ENCODE results near the gene MCOLN3.
A peak's percentile ranks its signal among the peaks of the same experiment; 100 is the strongest.

Gene MCOLN3, protein sequence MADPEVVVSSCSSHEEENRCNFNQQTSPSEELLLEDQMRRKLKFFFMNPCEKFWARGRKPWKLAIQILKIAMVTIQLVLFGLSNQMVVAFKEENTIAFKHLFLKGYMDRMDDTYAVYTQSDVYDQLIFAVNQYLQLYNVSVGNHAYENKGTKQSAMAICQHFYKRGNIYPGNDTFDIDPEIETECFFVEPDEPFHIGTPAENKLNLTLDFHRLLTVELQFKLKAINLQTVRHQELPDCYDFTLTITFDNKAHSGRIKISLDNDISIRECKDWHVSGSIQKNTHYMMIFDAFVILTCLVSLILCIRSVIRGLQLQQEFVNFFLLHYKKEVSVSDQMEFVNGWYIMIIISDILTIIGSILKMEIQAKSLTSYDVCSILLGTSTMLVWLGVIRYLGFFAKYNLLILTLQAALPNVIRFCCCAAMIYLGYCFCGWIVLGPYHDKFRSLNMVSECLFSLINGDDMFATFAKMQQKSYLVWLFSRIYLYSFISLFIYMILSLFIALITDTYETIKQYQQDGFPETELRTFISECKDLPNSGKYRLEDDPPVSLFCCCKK

DNA sequence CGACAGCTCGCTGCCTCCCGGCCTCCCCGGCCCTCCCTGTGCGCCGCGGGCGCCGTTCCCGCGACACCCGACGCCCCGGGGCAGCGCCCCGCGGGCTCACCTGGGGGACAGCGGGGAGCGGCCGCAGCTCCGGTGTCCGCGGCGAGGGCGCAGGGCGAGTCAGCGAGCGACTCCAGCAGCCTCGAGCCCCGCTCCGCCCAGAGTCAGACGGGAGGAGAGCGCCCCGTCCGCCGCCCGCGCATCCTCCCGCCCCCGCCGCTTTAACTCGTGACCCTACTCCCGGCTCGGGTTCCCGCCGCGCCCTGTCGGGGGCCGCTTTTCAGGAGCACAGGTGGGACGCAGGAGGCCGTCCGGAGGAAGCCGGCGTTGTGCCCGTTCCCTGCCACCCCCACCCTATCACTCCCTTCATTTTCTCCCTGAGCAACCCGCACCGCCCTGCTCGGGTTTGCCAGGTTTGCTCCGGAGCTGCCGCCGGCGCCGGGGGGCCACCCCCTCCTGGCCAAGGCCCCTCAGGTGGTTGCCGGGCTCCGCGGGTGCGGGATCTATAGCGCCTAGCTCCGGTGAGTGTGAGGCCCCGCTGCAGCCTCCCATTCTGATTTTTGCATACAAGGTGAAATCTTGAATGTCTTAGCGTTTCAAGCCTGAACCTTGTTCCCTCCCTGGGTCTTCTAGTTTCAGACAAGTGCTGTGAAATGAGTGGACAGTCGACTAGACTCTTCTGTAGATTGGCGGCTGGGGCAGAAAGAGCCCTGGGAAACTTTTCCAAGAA, at the start of gene MCOLN3:
TSS of gene MCOLN3 (minus strand) at position 205 of the 769 bp plus-strand sequence. CDS start 3,140 bp downstream, outside the sequence.
- peak; percentile 82 for DNase-seq

DNA sequence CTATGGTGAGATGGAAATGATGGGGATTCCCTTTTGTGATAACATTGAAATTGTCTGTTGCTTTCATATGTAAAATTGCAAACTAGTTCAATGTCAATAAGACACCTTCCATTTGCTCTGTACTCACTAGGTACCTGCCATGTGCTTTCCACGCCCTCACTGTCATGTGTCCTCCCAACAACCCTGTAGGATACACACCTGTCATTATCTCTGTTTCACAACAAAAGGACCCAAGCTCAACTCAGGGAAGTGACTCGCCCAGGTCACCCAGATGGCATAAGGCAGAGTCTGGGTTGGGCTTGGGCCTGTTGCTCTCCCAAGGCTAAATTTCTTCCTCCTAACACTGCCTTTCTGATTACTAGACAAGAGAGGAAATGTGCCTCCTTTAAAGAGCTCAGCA, 45.3 kb upstream of the MCOLN3 start:
- no peak for DNase-seq

GRCh38 chr1:85091671-85092280, 43.5 kb upstream of the MCOLN3 start:
- DNase-seq: no peak

DNA sequence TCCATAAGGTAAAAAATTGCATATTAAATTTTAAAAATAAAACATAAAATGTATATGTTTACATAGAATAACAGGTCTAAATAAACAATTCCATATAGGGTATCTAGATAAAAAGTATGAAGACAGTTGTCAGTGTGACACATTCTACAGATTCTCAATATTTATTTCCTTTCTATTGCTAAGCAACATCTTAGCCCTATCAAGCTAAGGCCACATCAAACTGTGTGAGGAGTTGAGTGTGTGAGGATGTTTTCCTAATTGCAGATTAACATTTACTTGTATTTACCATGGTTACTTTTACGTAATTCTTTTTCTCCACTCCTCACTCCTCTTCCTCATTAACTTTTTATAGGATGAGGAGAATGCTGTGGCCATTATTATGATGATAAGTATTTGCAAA, 41.9 kb upstream of the MCOLN3 start:
- no peak for DNase-seq

DNA sequence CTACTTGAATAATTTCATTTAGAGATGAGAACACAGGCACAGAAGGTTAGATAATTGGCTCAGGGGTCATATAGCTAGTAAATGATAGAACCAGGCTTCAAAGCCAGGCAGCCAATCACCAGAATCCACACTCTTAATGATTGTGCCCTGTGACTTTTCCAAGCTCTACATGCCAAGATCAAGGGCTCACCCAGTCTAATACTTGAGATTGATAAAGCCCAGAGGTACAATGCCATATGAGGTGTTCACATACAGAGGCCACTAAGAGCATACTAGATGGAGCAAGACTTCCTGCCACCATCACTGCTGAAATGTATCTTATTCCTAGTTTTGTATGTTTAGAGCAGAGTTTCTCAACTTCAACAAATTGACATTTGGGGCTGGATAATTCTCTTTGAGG, 40.9 kb upstream of the MCOLN3 start:
- DNase-seq: no peak

GRCh38 chr1:85088408-85088784, 40.1 kb upstream of the MCOLN3 start:
- DNase-seq: no peak

- DNase-seq: no peak
Observed at GRCh38 chr1:85087659-85088407, 39.5 kb upstream of the MCOLN3 start.

GRCh38 chr1:85085417-85085816, 37.1 kb upstream of the MCOLN3 start:
- DNase-seq: no peak

DNA sequence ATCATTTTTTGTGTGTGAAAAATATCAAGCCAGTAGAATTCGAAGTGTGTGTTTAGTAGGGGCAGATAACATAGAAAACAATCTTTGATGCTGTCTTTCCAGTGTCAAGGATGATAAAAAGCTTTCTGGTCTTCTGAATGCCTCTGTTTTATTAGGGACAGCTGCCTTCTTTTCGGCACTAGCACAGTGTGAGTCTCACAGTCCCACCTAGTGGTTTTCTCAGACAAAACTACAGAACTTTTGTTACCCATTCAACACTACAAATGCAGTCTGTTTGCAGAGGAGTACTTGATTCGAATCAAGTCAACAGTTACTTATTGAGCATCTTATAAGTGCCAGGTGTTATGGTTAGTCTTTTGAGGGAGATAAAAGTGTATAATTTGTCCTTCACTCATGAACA, 30.6 kb upstream of the MCOLN3 start:
- no peak for DNase-seq

DNA sequence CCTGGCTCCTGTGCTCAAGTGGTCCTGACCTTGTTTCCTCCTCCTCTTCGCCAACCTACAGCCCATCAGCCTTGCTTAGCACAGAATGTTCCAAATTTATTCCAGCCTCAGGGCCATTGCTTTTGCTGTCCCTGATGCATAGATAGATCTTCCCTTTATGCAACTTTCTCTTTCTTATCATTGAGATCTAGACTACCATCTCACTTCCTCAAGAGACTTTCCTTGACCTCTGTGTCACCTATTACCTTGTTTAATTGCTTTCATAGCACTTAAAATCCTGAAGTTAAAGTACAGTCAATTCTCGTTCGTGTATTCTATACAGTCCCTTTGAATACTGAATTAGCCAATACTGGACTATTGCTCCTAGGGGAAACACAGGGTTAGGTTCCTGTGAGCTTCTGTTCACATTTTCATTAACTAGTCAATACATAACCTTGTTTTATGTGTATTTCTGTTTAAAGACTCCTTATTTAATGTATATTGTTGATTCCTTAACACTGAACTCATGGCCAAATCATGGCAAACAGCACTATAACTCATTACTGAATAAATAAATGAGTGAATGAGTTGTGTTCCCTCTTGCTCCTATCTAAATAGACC, 26.2 kb upstream of the MCOLN3 start:
- DNase-seq: no peak

GRCh38 chr1:85070972-85071492, 22.7 kb upstream of the MCOLN3 start:
- no peak for DNase-seq

DNA sequence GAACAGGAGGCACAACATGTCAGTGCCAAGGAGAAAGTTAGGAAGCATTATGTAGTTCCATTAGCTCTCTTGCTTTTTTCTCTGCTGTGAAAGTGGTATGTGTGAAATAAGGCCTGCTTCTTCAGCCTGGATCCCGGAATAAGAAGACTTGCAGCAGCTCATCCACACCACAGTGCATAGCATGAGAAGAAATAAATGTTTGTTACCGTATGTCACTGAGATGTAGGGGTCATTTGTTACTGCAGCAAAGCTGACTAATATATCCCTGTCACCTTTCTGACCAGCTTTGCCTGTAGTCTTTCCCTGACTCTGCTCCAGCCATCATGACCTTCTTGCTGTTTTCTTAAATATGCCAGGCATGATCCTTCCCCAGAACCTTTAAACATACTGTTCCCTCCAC, 20.5 kb upstream of the MCOLN3 start:
- no peak for DNase-seq

GRCh38 chr1:85065550-85065949, 17.2 kb upstream of the MCOLN3 start:
- no peak for DNase-seq

- DNase-seq: no peak
Observed at GRCh38 chr1:85062425-85063026, 14.2 kb upstream of the MCOLN3 start.

DNA sequence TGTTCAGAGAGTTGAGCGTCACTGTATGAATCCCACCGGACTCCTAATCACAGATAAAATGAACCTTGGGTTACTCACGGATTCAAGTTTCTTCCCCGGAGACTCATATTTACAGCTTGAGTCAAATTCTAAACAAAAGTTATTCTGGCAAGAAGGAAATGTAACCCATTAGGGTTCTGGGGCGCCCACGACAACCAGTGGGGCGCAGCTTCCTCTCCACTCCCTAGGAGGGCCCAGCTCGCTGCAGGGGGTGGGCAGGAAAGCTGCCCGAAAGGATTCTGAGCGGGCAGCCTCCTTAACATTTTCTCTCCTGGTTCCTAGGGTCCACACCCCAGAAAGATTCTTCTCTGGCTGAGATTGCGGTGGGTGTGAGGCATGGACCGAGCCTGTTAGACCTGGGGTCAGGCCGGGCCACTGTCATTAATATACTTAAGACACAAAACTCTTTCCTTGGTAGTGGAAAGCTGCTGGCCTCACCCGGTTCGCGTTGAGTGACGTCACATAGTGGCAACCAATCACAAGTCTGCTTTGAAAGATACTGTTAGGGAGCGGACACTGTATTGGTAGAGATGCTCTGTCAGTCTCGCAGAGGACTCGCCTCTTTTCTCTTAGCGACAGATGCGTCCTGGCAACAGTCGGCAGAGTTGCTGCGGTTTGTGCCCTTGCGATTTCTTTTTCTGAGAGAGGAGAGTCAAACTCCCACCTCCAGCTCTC, 13.6 kb upstream of the MCOLN3 start:
- DNase-seq: peak; percentile 98

DNA sequence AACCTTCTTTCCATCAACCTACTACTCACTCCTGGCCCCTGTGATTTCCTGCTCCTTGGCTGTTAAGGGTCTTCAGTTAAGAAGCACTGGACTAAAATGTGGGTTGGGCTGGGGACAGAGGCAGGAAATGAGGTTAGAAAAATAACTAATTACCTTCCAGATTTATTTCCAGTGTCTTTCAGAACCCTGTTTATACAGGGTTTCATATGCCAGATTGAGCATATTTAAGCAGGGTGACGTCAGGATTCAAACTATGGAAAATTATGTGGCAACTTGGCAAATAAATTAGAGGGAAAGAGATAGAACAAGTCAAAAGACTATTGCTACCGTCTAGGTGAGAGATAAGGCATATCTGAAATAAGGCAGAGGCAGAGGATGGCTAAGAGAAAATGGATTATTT, 11.7 kb upstream of the MCOLN3 start:
- DNase-seq: no peak

DNA sequence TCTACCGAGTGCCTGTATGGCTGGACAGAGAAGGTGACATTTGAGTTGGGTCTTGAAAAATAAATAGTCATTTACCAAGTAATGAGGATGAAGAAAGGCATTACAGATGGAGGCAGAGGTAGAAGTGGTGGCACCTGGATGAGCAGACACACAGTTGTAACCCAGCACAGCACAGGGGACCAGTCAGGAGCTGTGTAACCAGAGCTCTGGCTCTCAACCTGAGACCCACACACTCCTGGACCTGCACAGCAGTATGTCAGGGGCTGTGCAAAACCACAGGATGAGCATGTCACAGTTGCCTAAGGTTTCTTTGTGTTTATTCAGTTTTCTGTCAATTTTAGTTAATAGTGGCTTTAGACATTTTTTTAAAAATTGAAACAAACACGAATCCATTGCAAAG, 11.3 kb upstream of the MCOLN3 start:
- no peak for DNase-seq

GRCh38 chr1:85058786-85059185, 10.5 kb upstream of the MCOLN3 start:
- DNase-seq: no peak

DNA sequence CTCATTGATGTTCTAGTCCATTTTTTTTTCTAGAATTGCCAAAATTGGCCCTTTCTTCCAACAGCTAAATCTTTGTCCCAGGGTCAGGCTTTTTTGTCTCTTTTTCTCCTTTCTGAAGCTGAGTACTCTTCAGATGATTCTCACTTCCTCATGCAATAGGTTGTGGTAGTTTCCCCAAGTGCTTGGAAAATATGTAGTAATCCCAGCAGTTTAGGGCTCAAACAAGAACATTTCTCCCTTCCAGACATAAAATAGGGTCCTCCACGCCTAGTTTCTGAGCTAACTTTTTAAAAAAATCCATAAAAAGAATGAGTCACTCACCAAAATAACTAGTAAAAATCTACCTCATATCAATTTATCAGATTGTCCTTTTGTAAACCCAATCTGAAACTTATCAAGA, 10.0 kb upstream of the MCOLN3 start:
- DNase-seq: no peak

DNA sequence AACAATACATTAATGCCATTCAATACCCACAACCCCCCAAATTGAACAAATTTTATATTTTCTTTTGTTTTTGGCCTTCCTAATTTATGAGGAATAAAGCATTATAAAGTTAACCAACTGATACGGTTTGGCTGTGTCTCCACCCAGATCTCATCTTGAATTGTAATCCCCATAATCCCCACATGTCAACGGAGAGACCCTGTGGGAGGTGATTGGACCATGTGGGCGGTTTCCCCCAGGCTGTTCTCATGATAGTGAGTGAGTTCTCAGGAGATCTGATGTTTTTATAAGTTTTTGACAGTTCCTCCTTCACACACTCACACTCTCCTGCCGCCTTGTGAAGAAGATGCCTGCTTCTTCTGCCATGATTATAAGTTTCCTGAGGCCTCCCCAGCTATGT, 6.4 kb upstream of the MCOLN3 start:
- no peak for DNase-seq

DNA sequence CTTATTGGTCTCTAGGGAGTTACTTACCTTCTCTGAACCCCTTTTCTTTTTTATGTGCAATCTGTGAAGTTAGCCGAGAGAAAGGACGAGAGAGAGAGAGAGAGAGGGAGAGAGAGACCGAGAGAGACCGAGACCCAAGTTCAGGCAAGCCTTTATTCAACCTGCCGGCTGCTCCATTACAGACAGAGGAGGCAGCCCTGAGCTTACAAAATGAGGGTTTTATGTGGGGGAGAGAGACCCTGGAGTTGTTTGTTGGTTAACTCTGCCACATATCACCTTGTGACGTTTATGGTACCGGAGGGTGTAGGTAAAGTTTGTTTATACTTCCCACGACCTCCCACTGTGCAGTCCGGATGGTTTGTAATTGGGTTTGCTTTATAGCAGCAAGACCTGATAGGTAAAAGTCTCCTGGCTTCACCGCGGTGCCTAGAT, 1.5 kb upstream of the MCOLN3 start:
- DNase-seq: no peak

Measured in NCI-H345 (cell line).